Activated CD8-positive, alpha-beta memory T cell treated with anti-CD3 and anti-CD28 coated beads, Interleukin-2, amount 10 ng/mL, durations not matched to agents 7 days and 5 days (primary cell): Measurements from ENCODE around the gene MPP4. TPM values are rescaled to one million over a fixed set of nuclear protein-coding genes. Genes with fewer than 3 reads are reported as not detected.

Experiments used
- ATAC-seq: fragments of 150-1000 bp; cut with Tn5 transposase; one replicate; pipeline ENCODE4 v1.10.0; 2021; ENCODE audit warnings: moderate library complexity
- CTCF ChIA-PET: fragments of 350-600 bp; sonication (Branson Sonifier 250); formaldehyde crosslinking; loops from one replicate; lab custom pipeline; 2021; ENCODE audit warnings: antibody characterized with exemption; lab: Charles Lee
- DNase-seq: peaks from one replicate; pipeline ENCODE4 v3.0.0-alpha.2; 2020
- H3K27ac Mint-ChIP-seq: one replicate; pipeline ENCODE4 v1.8.0; 2021; ENCODE audit warnings: mild to moderate bottlenecking, mixed read lengths
- H3K27me3 Mint-ChIP-seq: one replicate; pipeline ENCODE4 v1.8.0; 2021; ENCODE audit warnings: mixed read lengths
- H3K36me3 Mint-ChIP-seq: one replicate; pipeline ENCODE4 v1.8.0; 2021; ENCODE audit warnings: mild to moderate bottlenecking, mixed read lengths
- H3K4me1 Mint-ChIP-seq: one replicate; pipeline ENCODE4 v1.8.0; 2021; ENCODE audit warnings: mixed read lengths
- H3K4me3 Mint-ChIP-seq: one replicate; pipeline ENCODE4 v1.8.0; 2021; ENCODE audit warnings: mild to moderate bottlenecking, moderate library complexity, mixed read lengths
- H3K9me3 Mint-ChIP-seq: one replicate; pipeline ENCODE4 v1.8.0; 2022; ENCODE audit warnings: low read depth, mixed read lengths
- total RNA-seq, 2 experiments: library from RNA; stranded (reverse); gene quantifications; one replicate each; pipeline ENCODE4 v1.2.3, GENCODE V29; 2021

The MPP4 gene
- total RNA-seq, 2 experiments from 2014 or later = not detected

- H3K4me1 Mint-ChIP-seq = peaks cover 18% of the 10 kb centered on the region
- H3K36me3 Mint-ChIP-seq = peaks cover 15% of the 10 kb centered on the region
- H3K27me3 Mint-ChIP-seq = no peaks in the 10 kb centered on the region
- DNase-seq (no peak), ATAC-seq (no peak)
- H3K27ac Mint-ChIP-seq = no peak overlapping the region
- H3K4me3 Mint-ChIP-seq = no peak overlapping the region
- H3K9me3 Mint-ChIP-seq = no peaks in the 10 kb centered on the region
- CTCF ChIA-PET = no interaction called here
These were observed 59.2 kb downstream of the MPP4 start for GRCh38 chr2:201639205-201639604.

DNA sequence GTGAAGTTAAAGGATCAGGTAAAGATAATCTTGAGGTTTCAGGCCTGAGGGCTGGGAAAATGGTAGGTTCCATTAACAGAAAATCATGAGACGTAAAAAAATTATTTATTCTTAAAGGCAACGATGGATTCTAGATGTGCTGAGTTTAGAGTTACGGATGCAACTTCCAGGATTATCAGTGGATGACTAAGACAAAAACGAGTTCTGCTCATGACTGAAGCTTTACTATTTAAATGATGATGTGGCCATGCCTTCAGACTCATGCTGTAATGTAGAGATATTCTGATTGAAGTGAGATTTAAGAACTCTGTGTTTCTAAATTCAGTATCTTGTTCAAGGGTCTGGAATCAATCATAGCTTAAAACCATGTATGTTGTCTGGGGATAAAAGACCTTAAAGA lies 60.1 kb downstream of the MPP4 start:
- DNase-seq = no peak
- H3K4me1 Mint-ChIP-seq = peaks cover 12% of the 10 kb centered on the region
- no peak overlapping the region for H3K27ac Mint-ChIP-seq
- H3K36me3 Mint-ChIP-seq = peaks cover 20% of the 10 kb centered on the region
- no peaks in the 10 kb centered on the region for H3K9me3 Mint-ChIP-seq
- no peak for ATAC-seq
- H3K4me3 Mint-ChIP-seq = no peak overlapping the region
- CTCF ChIA-PET = no interaction called here
- no peaks in the 10 kb centered on the region for H3K27me3 Mint-ChIP-seq

DNA sequence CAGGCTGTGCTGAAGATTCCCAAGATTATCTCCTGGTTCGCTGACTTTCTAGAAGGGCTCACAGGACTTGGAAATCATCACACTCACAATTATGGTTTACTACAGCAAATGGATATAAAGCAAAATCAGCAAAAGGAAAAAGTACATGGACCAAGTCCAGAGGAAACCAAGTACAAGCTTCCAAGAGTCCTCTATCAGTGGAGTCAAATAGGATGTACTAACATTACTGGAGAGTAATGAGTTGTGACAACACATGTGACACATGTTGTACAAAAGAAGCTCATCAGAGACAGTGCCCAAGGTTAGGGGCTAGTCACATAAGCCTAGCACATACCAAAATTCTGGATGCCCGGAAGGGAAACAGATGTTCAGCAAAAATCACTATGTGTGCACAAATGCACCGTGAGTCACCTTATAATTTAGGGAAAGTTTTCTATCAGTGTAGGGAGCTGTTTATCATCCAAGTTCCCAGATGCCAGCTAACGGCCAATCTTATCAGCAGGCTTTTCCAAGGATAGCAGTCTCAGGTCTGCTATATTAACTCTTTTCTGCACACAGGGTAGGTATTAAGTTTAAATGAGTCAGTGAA lies 64.7 kb downstream of the MPP4 start:
- H3K4me1 Mint-ChIP-seq = no peaks in the 10 kb centered on the region
- CTCF ChIA-PET = interaction anchor here (0.6 kb wide), 1 partner anchor 9 kb away, joined by 3 read pairs; no protein-coding TSS in a partner anchor
- no peak overlapping the region for H3K27ac Mint-ChIP-seq
- H3K27me3 Mint-ChIP-seq = no peaks in the 10 kb centered on the region
- ATAC-seq (no peak), DNase-seq (no peak)
- no peaks in the 10 kb centered on the region for H3K9me3 Mint-ChIP-seq
- peaks cover 43% of the 10 kb centered on the region for H3K36me3 Mint-ChIP-seq
- H3K4me3 Mint-ChIP-seq = no peak overlapping the region

DNA sequence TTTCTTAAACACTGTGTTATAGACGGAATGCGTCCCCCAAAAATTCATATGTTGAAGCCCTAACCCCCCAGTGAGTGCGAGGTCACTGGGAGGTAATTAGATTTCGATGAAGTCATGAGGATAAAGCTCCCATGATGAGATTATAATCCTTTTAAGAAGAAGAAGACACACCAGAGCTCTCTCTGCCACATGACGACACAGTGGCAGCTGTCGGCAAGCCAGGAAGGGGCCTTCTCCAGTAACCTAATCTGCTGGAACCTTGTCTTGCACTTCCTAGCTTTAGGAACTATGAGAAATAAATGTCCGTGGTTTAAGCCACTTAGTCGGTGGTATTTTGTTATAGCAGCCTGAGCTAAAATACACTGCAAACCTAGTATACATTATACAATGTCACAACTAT lies 67.4 kb downstream of the MPP4 start:
- CTCF ChIA-PET = interaction anchor here (0.7 kb wide), 1 partner anchor 22 kb away, joined by 6 read pairs; no protein-coding TSS in a partner anchor
- no peak for ATAC-seq
- Mint-ChIP-seq H3K4me3 (no peak overlapping the region), H3K36me3 (peaks cover 36% of the 10 kb centered on the region), H3K27ac (no peak overlapping the region), H3K27me3 (no peaks in the 10 kb centered on the region), H3K9me3 (no peaks in the 10 kb centered on the region), H3K4me1 (no peaks in the 10 kb centered on the region)
- DNase-seq = no peak

- Mint-ChIP-seq H3K27ac (no peak overlapping the region), H3K27me3 (no peaks in the 10 kb centered on the region), H3K36me3 (peaks cover 36% of the 10 kb centered on the region), H3K9me3 (no peaks in the 10 kb centered on the region), H3K4me3 (no peak overlapping the region), H3K4me1 (no peaks in the 10 kb centered on the region)
- ATAC-seq (no peak), DNase-seq (no peak)
- CTCF ChIA-PET = interaction anchor here (0.7 kb wide), 1 partner anchor 22 kb away, joined by 6 read pairs; no protein-coding TSS in a partner anchor
These were observed 67.9 kb downstream of the MPP4 start for GRCh38 chr2:201630577-201630976.

DNA sequence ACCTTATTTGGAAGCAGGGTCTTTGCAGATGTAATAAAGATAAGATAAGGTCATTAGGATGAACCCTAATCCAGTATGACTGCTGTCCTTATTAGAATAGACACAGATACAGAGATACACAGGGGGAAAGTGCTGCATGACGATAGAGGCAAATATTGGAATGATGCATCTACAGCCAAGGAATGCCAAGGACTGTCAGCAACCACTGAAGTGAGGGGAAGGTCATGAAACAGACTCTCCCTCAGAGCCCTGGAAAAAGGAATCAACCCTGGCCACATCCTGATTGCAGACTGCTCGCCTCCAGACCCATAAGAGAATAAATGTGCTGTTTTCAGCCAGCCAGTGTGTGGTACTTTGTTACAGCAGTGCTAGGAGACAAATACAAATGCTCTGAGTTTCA lies 69.9 kb downstream of the MPP4 start:
- DNase-seq = no peak
- Mint-ChIP-seq H3K4me1 (no peaks in the 10 kb centered on the region), H3K4me3 (no peak overlapping the region), H3K27me3 (no peaks in the 10 kb centered on the region), H3K9me3 (no peaks in the 10 kb centered on the region), H3K36me3 (peaks cover 27% of the 10 kb centered on the region), H3K27ac (no peak overlapping the region)
- no peak for ATAC-seq
- CTCF ChIA-PET = no interaction called here

GRCh38 chr2:201622306-201622970 lies 76.0 kb downstream of the MPP4 start:
- Mint-ChIP-seq H3K27me3 (no peaks in the 10 kb centered on the region), H3K27ac (no peak overlapping the region), H3K36me3 (peaks cover 4% of the 10 kb centered on the region), H3K9me3 (no peaks in the 10 kb centered on the region), H3K4me3 (no peak overlapping the region), H3K4me1 (no peaks in the 10 kb centered on the region)
- ATAC-seq (no peak), DNase-seq (no peak)
- CTCF ChIA-PET = interaction anchor here (1.4 kb wide), 1 partner anchor 20 kb away, joined by 3 read pairs; the partner anchor contains the start of gene TMEM237

- H3K27me3 Mint-ChIP-seq = no peaks in the 10 kb centered on the region
- H3K4me1 Mint-ChIP-seq = no peaks in the 10 kb centered on the region
- H3K9me3 Mint-ChIP-seq = no peaks in the 10 kb centered on the region
- no peak for ATAC-seq
- H3K36me3 Mint-ChIP-seq = peaks cover 3% of the 10 kb centered on the region
- H3K4me3 Mint-ChIP-seq = no peak overlapping the region
- no peak for DNase-seq
- CTCF ChIA-PET = no interaction called here
- no peak overlapping the region for H3K27ac Mint-ChIP-seq
These were observed 77.0 kb downstream of the MPP4 start for GRCh38 chr2:201621293-201621999.

GRCh38 chr2:201618744-201619662 lies 79.4 kb downstream of the MPP4 start:
- CTCF ChIA-PET = no interaction called here
- DNase-seq (no peak), ATAC-seq (no peak)
- H3K4me1 Mint-ChIP-seq = no peaks in the 10 kb centered on the region
- H3K36me3 Mint-ChIP-seq = no peaks in the 10 kb centered on the region
- no peak overlapping the region for H3K27ac Mint-ChIP-seq
- no peak overlapping the region for H3K4me3 Mint-ChIP-seq
- no peaks in the 10 kb centered on the region for H3K9me3 Mint-ChIP-seq
- H3K27me3 Mint-ChIP-seq = peaks cover 12% of the 10 kb centered on the region

GRCh38 chr2:201608021-201608420 lies 90.4 kb downstream of the MPP4 start:
- Mint-ChIP-seq H3K4me1 (no peaks in the 10 kb centered on the region), H3K9me3 (peaks cover 3% of the 10 kb centered on the region), H3K36me3 (no peaks in the 10 kb centered on the region), H3K27me3 (peaks cover 41% of the 10 kb centered on the region), H3K27ac (no peak overlapping the region), H3K4me3 (no peak overlapping the region)
- DNase-seq (no peak), ATAC-seq (no peak)
- CTCF ChIA-PET = no interaction called here

- Mint-ChIP-seq H3K4me3 (no peak overlapping the region), H3K4me1 (no peaks in the 10 kb centered on the region), H3K27ac (no peak overlapping the region), H3K9me3 (peaks cover 3% of the 10 kb centered on the region), H3K27me3 (peaks cover 43% of the 10 kb centered on the region), H3K36me3 (no peaks in the 10 kb centered on the region)
- DNase-seq = no peak
- CTCF ChIA-PET = no interaction called here
- no peak for ATAC-seq
These were observed 90.9 kb downstream of the MPP4 start for GRCh38 chr2:201607568-201607967.

- no peak for DNase-seq
- Mint-ChIP-seq H3K9me3 (no peaks in the 10 kb centered on the region), H3K4me3 (no peak overlapping the region), H3K27me3 (peaks cover 29% of the 10 kb centered on the region), H3K27ac (no peak overlapping the region), H3K36me3 (no peaks in the 10 kb centered on the region), H3K4me1 (no peaks in the 10 kb centered on the region)
- CTCF ChIA-PET = no interaction called here
- no peak for ATAC-seq
These were observed 97.5 kb downstream of the MPP4 start for GRCh38 chr2:201600906-201601305.

DNA sequence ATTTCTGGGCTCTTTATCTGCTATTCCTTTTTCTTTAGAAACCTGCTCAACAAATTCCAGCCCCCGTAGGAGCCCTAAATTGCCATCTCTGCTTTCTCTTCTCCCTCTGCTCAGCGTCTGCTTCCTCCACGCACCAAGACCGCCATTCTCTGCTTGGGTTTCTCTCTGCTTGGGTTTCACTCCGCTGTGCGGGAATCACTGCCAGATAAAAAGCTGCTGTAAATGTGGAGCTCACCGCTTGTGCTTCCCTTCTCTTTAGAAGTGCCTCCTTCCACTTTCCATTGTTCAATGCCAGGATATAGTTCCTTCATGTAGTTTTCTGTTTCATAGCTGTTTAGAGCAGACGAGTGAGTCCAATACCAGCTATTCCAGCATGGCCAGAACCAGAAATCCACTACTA lies 101.0 kb downstream of the MPP4 start:
- Mint-ChIP-seq H3K9me3 (no peaks in the 10 kb centered on the region), H3K4me1 (no peaks in the 10 kb centered on the region)
- CTCF ChIA-PET = no interaction called here

More for the DNA sequence above, 101.0 kb downstream of the MPP4 start:
- DNase-seq = no peak
- ATAC-seq = no peak
- Mint-ChIP-seq H3K4me3 (no peak overlapping the region), H3K36me3 (no peaks in the 10 kb centered on the region), H3K27me3 (peaks cover 10% of the 10 kb centered on the region), H3K27ac (no peak overlapping the region)
